ENCODE data around the gene PADI1.
A peak's percentile ranks its signal among the peaks of the same experiment; 100 is the strongest.

DNA sequence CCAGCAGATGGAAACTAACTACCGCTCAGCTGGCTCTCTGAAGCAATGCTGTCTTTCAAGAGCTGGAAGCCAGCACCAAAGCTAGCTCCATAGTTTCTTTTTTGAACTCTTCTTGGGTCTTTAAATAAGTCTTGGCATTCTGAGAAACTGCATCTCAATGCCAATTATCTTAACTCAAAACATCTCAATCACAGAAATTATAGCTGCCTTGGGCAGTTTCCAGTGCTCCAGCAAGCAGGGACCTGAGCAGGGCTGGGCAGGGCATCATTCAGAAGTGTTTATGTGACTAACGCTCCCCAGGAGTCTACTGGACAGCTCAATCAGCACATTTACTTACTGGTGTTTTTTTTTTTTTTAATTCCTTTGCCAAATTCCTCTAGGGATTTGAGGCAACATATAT lies 84.8 kb downstream of the PADI1 start:
- TF ChIP-seq, protein P1, sequence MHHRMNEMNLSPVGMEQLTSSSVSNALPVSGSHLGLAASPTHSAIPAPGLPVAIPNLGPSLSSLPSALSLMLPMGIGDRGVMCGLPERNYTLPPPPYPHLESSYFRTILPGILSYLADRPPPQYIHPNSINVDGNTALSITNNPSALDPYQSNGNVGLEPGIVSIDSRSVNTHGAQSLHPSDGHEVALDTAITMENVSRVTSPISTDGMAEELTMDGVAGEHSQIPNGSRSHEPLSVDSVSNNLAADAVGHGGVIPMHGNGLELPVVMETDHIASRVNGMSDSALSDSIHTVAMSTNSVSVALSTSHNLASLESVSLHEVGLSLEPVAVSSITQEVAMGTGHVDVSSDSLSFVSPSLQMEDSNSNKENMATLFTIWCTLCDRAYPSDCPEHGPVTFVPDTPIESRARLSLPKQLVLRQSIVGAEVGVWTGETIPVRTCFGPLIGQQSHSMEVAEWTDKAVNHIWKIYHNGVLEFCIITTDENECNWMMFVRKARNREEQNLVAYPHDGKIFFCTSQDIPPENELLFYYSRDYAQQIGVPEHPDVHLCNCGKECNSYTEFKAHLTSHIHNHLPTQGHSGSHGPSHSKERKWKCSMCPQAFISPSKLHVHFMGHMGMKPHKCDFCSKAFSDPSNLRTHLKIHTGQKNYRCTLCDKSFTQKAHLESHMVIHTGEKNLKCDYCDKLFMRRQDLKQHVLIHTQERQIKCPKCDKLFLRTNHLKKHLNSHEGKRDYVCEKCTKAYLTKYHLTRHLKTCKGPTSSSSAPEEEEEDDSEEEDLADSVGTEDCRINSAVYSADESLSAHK (tag by site-specific recombination; IDR thresholded peaks at IDR 0.05) = peak; percentile 84
- no peak for TF ChIP-seq CTCF (tag by site-specific recombination; IDR thresholded peaks at IDR 0.05)
- no peak for TF ChIP-seq YY1 (tag by site-specific recombination; IDR thresholded peaks at IDR 0.05)
- no peak for TF ChIP-seq OVOL3 (tag by site-specific recombination; IDR thresholded peaks at IDR 0.05)
- TF ChIP-seq ZNF10 (tag by site-specific recombination; IDR thresholded peaks at IDR 0.05) = no peak

All from HEK293 (cell line).